ENCODE data around the gene RELB. TPM values are rescaled to one million over a fixed set of nuclear protein-coding genes. Genes with fewer than 3 reads are reported as not detected.

Gene RELB
- total and polyA plus RNA-seq, 9 of the 15 experiments (the other 6 are each of a cell fraction or from before 2014, with no cell fraction given), result 0.15 to 1.1 (median 0.28) TPM; not detected in 2

- Histone ChIP-seq H3K4me1 (replicated peaks in 1 of 2; ENCODE audit: control insufficient read depth in 2 of 2, insufficient read depth in 2 of 2, low read length in 2 of 2) (peaks cover 0 to 12% of the 10 kb centered on the region in 2 experiments; a peak in 2 of 5 replicates), H3K4me2 (ENCODE audit: insufficient read depth, low read length) (no peak overlapping the region), H3K79me2 (ENCODE audit: control insufficient read depth, insufficient read depth, low read length) (no peaks in the 10 kb centered on the region), H3K9ac (ENCODE audit: insufficient read depth in 1 of 2, low read depth in 2 of 2, low read length in 2 of 2) (no peak overlapping the region), H2AFZ (ENCODE audit: low read depth, low read length) (no peak overlapping the region), H3K36me3 (ENCODE audit: control insufficient read depth, insufficient read depth, low read length) (peaks cover 83% of the 10 kb centered on the region; the same call in 2 of the 3 replicates), H3K9me1 (ENCODE audit: control insufficient read depth, insufficient read depth, low read length) (no peaks in the 10 kb centered on the region), H3K27me3 (ENCODE audit: control insufficient read depth in 2 of 2, insufficient read depth in 2 of 2, low read length in 2 of 2) (no peaks in the 10 kb centered on the region), H3K27ac (ENCODE audit: extremely low read depth, low read depth, low read length) (no peak overlapping the region), H4K20me1 (replicated peaks; ENCODE audit: control insufficient read depth, insufficient read depth, low read length) (no peaks in the 10 kb centered on the region; the same call in 1 of the 2 replicates), H3K4me3 (no peak overlapping the region), H3K9me3 (replicated peaks; ENCODE audit: control insufficient read depth, insufficient read depth, low read depth, low read length) (no peaks in the 10 kb centered on the region)
- TF ChIP-seq SMAD4 (CRISPR knock-in tag; conservative IDR thresholded peaks at IDR 0.05) (no peak), AFF4 (CRISPR knock-in tag; IDR thresholded peaks at IDR 0.05) (no peak)
- DNase-seq (ENCODE audit: extremely low read depth in 1 of 4, low spot score in 3 of 4), result no peak
- in situ Hi-C loops (cut with MboI), result no loop called here
- no TSS peak for BruUV-seq (replicated peaks)
- intact Hi-C loops (cut with micrococcal nuclease), result no loop called here
- ChIA-PET POLR2A (interaction anchor here (0.6 to 1.6 kb wide), 6 partner anchors 9 to 486 kb away, joined by 3 to 4 read pairs (median 3); partner anchors contain the start of gene NECTIN2), CTCF (ENCODE audit: low intra/inter-chr PET ratio) (no interaction called here)
- 93% methylated on average over 5 of the region's 7 CpGs for WGBS (ENCODE audit: insufficient coverage, low coverage, missing lambda C conversion rate)
- ATAC-seq, result no peak
- FAIRE-seq, result no peak
These were observed 14.9 kb upstream of the RELB start for GRCh38 chr19:44986389-44986788.

Measured in K562 (cell line).